ENCODE data around the gene ADAM10.

- TF ChIP-seq, protein P1, sequence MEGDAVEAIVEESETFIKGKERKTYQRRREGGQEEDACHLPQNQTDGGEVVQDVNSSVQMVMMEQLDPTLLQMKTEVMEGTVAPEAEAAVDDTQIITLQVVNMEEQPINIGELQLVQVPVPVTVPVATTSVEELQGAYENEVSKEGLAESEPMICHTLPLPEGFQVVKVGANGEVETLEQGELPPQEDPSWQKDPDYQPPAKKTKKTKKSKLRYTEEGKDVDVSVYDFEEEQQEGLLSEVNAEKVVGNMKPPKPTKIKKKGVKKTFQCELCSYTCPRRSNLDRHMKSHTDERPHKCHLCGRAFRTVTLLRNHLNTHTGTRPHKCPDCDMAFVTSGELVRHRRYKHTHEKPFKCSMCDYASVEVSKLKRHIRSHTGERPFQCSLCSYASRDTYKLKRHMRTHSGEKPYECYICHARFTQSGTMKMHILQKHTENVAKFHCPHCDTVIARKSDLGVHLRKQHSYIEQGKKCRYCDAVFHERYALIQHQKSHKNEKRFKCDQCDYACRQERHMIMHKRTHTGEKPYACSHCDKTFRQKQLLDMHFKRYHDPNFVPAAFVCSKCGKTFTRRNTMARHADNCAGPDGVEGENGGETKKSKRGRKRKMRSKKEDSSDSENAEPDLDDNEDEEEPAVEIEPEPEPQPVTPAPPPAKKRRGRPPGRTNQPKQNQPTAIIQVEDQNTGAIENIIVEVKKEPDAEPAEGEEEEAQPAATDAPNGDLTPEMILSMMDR (IDR thresholded peaks at IDR 0.05), result no peak
- TF ChIP-seq USF2 (IDR thresholded peaks at IDR 0.05; ENCODE audit: borderline replicate concordance, low read depth, low read length) (no peak), MXI1 (IDR thresholded peaks at IDR 0.05; ENCODE audit: low read depth, low read length) (no peak)
Observed at GRCh38 chr15:58690703-58691102, 58.8 kb downstream of the ADAM10 start.

All from SK-N-SH (cell line).